ENCODE measurements around the gene NHERF1.

GRCh38 chr17:74729866-74730265 is 18.6 kb upstream of the NHERF1 start:
- no peak for TF ChIP-seq CTCF (conservative IDR thresholded peaks at IDR 0.05; ENCODE audit: low read length)
- no peak for TF ChIP-seq EZH2phosphoT487 (IDR thresholded peaks at IDR 0.05; ENCODE audit: borderline replicate concordance, low read depth, low read length)

Measured in OCI-LY7 (cell line).